Measurements from ENCODE around the gene KCNA2.

- TF ChIP-seq CTCF (IDR thresholded peaks at IDR 0.05) = no peak
- TF ChIP-seq POLR2A (IDR thresholded peaks at IDR 0.05) = no peak
Measured at GRCh38 chr1:110633646-110634030, 27.5 kb upstream of the KCNA2 start.
